HepG2 (cell line): ENCODE results near the gene SPATS2. TPM values are rescaled to one million over a fixed set of nuclear protein-coding genes. Genes with fewer than 3 reads are reported as not detected.
A peak's percentile ranks its signal among the peaks of the same experiment; 100 is the strongest.

Experiments
- ATF7-NPFF ChIP-seq: sonication (generic); formaldehyde crosslinking; IDR thresholded peaks from 2 replicates; pipeline ENCODE4 v1.8.1; 2023; ENCODE audit warnings: mild to moderate bottlenecking, low read depth, missing genetic modification reagents, moderate library complexity
- ATRX ChIP-seq: sonication (generic); formaldehyde crosslinking; IDR thresholded peaks from 2 replicates; pipeline ENCODE4 v1.4.0; 2020; ENCODE audit warnings: missing genetic modification reagents, borderline replicate concordance
- CBX1 ChIP-seq: IDR thresholded peaks from one replicate; pipeline ENCODE4 v1.6.1; 2016; ENCODE audit warnings: antibody characterized with exemption, low read depth
- FOXO4 ChIP-seq: sonication (generic); formaldehyde crosslinking; conservative IDR thresholded peaks from 2 replicates; pipeline ENCODE4 v1.8.1; 2023; ENCODE audit warnings: missing genetic modification reagents
- GTF3A ChIP-seq: sonication (generic); formaldehyde crosslinking; conservative IDR thresholded peaks from 2 replicates; pipeline ENCODE4 v1.4.0; 2020; ENCODE audit warnings: mild to moderate bottlenecking, missing genetic modification reagents
- HNF4A ChIP-seq: sonication (generic); formaldehyde crosslinking; IDR thresholded peaks from 2 replicates; pipeline ENCODE4 v1.4.0; 2020; ENCODE audit warnings: missing genetic modification reagents
- KDM1A ChIP-seq: IDR thresholded peaks from 2 replicates; pipeline ENCODE4 v1.6.1; 2016; ENCODE audit warnings: missing compliant biosample characterization
- MAFK ChIP-seq, 2 experiments: IDR thresholded peaks in 1 of 2; conservative IDR thresholded peaks in 1 of 2; 2 replicates each; pipeline ENCODE4 v1.6.1; 2011; ENCODE audit warnings: improper control_type of control experiment in 2 of 2, low read length in 2 of 2
- MXD4 ChIP-seq: IDR thresholded peaks from 2 replicates; pipeline ENCODE4 v1.6.1; 2016; ENCODE audit warnings: mild to moderate bottlenecking, missing biosample characterization, missing genetic modification reagents
- MZF1 ChIP-seq: sonication (generic); formaldehyde crosslinking; IDR thresholded peaks from 2 replicates; pipeline ENCODE4 v1.8.1; 2023; ENCODE audit warnings: mild to moderate bottlenecking, missing genetic modification reagents, borderline replicate concordance
- PHF20 ChIP-seq: sonication (generic); formaldehyde crosslinking; IDR thresholded peaks from 2 replicates; pipeline ENCODE4 v1.5.0; 2020; ENCODE audit warnings: mild to moderate bottlenecking, missing genetic modification reagents
- RBM39 ChIP-seq: fragments of 200-400 bp; formaldehyde crosslinking; IDR thresholded peaks from one replicate; pipeline ENCODE4 v1.6.1; 2018; ENCODE audit warnings: antibody characterized with exemption, mild to moderate bottlenecking, low read depth, low read length; ENCODE audit not compliant: poor library complexity, severe bottlenecking
- SIN3A ChIP-seq: IDR thresholded peaks from 2 replicates; pipeline ENCODE4 v1.6.1; 2011; ENCODE audit warnings: low read depth, mild to moderate bottlenecking, control low read depth, low read length, borderline replicate concordance
- SMARCC2 ChIP-seq: fragments of 450-650 bp; IDR thresholded peaks from 2 replicates; pipeline ENCODE4 v1.6.1; 2017; ENCODE audit warnings: antibody characterized with exemption, mild to moderate bottlenecking
- TOPORS ChIP-seq: sonication (generic); formaldehyde crosslinking; IDR thresholded peaks from 2 replicates; pipeline ENCODE4 v1.8.0; 2023; ENCODE audit warnings: mild to moderate bottlenecking, missing genetic modification reagents
- U2AF2 ChIP-seq: fragments of 200-400 bp; formaldehyde crosslinking; IDR thresholded peaks from 2 replicates; pipeline ENCODE4 v1.6.1; 2017; ENCODE audit warnings: low read depth, mild to moderate bottlenecking, low read length
- ZNF143 ChIP-seq: sonication (generic); formaldehyde crosslinking; IDR thresholded peaks from 2 replicates; pipeline ENCODE4 v1.4.0; 2020; ENCODE audit warnings: missing genetic modification reagents
- ZNF446 ChIP-seq: sonication (generic); formaldehyde crosslinking; IDR thresholded peaks from 2 replicates; pipeline ENCODE4 v1.5.0; 2020; ENCODE audit warnings: mild to moderate bottlenecking, missing genetic modification reagents
- ZNF792 ChIP-seq: IDR thresholded peaks from 2 replicates; pipeline ENCODE4 v1.6.1; 2016
- ZNF83 ChIP-seq: sonication (generic); formaldehyde crosslinking; IDR thresholded peaks from 2 replicates; pipeline ENCODE4 v1.4.0; 2020; ENCODE audit warnings: missing genetic modification reagents, mild to moderate bottlenecking, borderline replicate concordance
- ZNF850 ChIP-seq: sonication (generic); formaldehyde crosslinking; conservative IDR thresholded peaks from 2 replicates; pipeline ENCODE4 v1.9.0; 2021; ENCODE audit warnings: mild to moderate bottlenecking, missing genetic modification reagents
- polyA plus RNA-seq, 8 experiments: library from polyadenylated mRNA; depleted of rRNA in 3 of 8; stranded (reverse) in 7 of 8; unstranded in 1 of 8; fragments of >200 nt; fragmentation: Illumina TruSeq in 4 of 8; extraction: Trizol in 4 of 8; gene quantifications; 2 replicates each; pipeline versions ENCODE4 v1.2.1 to v1.2.3, GENCODE V29; 2011 to 2016; ENCODE audit warnings: low read depth in 4 of 8, missing spikeins in 1 of 8, mixed read lengths in 1 of 8; ENCODE audit not compliant: insufficient read depth in 1 of 8
- total RNA-seq, 5 experiments: library from RNA; depleted of rRNA; stranded (reverse); fragments of >200 nt; fragmentation: Illumina TruSeq; extraction: Trizol; gene quantifications; 2 replicates each; pipeline ENCODE4 v1.2.3, GENCODE V29; 2016; ENCODE audit warnings: low read depth in 1 of 5
- TF ChIP-seq, protein P1 (sequence below): sonication (generic); formaldehyde crosslinking; IDR thresholded peaks from 2 replicates; pipeline ENCODE4 v1.4.0; 2020; ENCODE audit warnings: missing genetic modification reagents
- TF ChIP-seq, protein P2 (sequence below): sonication (generic); formaldehyde crosslinking; conservative IDR thresholded peaks from 2 replicates; pipeline ENCODE4 v1.8.0; 2022; ENCODE audit warnings: missing genetic modification reagents
- TF ChIP-seq, protein P3 (sequence below): IDR thresholded peaks from 2 replicates; pipeline ENCODE4 v1.6.1; 2016; ENCODE audit warnings: missing genetic modification reagents, missing compliant biosample characterization
- TF ChIP-seq, protein P4 (sequence below): sonication (generic); formaldehyde crosslinking; IDR thresholded peaks from 2 replicates; pipeline ENCODE4 v1.5.1; 2020; ENCODE audit warnings: missing genetic modification reagents, mild to moderate bottlenecking, borderline replicate concordance

The SPATS2 gene
- total and polyA plus RNA-seq, 2 of the 13 experiments (the other 11 are each of a cell fraction or from before 2014, with no cell fraction given): 19.3 to 28.1 TPM

DNA sequence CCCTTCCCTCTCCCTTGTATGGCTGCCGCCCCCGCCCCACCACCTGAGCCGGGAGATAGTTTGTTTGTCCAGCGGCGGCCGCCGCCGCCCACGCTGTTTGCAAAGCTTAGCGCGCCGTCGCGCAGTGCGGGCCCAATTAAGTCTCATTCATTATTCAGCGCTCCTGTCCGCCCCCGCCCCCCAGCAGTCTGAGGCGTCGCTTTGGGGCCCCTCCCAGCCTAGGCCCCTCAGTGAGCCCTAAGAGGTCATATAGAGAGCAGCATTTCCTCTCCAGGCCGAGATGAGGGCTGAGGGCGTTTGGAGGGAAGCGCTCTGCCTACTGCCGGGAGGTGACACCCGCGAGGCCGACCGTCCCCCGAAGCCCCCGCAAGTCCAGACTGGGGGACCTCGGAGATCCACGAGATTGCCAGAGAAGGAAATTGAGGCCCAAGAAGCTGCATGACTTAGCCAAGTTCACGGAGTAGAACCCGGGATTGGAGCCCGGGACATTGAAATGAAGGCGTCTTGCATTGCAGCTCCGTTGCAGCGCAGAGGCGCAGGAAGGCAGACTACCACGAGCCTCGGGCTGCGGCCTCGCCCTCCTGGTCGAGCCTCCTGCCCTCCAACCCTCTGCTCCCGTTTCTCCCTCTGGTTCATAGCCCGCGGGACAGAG, 20.5 kb upstream of the SPATS2 start, which contains the start of gene DNAJC22 (continued):
- TF ChIP-seq MZF1 (CRISPR knock-in tag): no peak
- no peak for TF ChIP-seq ZNF792 (CRISPR knock-in tag)
- TF ChIP-seq MXD4 (CRISPR knock-in tag): no peak
- TF ChIP-seq ZNF446 (CRISPR knock-in tag): no peak
- no peak for TF ChIP-seq SMARCC2
- TF ChIP-seq GTF3A (CRISPR knock-in tag): no peak
- TF ChIP-seq RBM39: no peak
- TF ChIP-seq KDM1A (CRISPR knock-in tag): no peak
- TF ChIP-seq ATF7-NPFF: peak; percentile 84; the same call in 1 of the 2 replicates
- TF ChIP-seq ZNF850 (CRISPR knock-in tag): no peak
- TF ChIP-seq TOPORS: no peak
- no peak for TF ChIP-seq CBX1
- TF ChIP-seq, protein P1, sequence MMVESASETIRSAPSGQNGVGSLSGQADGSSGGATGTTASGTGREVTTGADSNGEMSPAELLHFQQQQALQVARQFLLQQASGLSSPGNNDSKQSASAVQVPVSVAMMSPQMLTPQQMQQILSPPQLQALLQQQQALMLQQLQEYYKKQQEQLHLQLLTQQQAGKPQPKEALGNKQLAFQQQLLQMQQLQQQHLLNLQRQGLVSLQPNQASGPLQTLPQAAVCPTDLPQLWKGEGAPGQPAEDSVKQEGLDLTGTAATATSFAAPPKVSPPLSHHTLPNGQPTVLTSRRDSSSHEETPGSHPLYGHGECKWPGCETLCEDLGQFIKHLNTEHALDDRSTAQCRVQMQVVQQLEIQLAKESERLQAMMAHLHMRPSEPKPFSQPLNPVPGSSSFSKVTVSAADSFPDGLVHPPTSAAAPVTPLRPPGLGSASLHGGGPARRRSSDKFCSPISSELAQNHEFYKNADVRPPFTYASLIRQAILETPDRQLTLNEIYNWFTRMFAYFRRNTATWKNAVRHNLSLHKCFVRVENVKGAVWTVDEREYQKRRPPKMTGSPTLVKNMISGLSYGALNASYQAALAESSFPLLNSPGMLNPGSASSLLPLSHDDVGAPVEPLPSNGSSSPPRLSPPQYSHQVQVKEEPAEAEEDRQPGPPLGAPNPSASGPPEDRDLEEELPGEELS: no peak
- no peak for TF ChIP-seq SIN3A
- no peak for TF ChIP-seq ZNF143
- TF ChIP-seq PHF20 (CRISPR knock-in tag): no peak
- TF ChIP-seq, protein P2, sequence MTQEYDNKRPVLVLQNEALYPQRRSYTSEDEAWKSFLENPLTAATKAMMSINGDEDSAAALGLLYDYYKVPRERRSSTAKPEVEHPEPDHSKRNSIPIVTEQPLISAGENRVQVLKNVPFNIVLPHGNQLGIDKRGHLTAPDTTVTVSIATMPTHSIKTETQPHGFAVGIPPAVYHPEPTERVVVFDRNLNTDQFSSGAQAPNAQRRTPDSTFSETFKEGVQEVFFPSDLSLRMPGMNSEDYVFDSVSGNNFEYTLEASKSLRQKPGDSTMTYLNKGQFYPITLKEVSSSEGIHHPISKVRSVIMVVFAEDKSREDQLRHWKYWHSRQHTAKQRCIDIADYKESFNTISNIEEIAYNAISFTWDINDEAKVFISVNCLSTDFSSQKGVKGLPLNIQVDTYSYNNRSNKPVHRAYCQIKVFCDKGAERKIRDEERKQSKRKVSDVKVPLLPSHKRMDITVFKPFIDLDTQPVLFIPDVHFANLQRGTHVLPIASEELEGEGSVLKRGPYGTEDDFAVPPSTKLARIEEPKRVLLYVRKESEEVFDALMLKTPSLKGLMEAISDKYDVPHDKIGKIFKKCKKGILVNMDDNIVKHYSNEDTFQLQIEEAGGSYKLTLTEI (CRISPR knock-in tag): no peak
- TF ChIP-seq, protein P3, sequence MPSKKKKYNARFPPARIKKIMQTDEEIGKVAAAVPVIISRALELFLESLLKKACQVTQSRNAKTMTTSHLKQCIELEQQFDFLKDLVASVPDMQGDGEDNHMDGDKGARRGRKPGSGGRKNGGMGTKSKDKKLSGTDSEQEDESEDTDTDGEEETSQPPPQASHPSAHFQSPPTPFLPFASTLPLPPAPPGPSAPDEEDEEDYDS: no peak
- TF ChIP-seq FOXO4 (CRISPR knock-in tag): no peak
- TF ChIP-seq, protein P4, sequence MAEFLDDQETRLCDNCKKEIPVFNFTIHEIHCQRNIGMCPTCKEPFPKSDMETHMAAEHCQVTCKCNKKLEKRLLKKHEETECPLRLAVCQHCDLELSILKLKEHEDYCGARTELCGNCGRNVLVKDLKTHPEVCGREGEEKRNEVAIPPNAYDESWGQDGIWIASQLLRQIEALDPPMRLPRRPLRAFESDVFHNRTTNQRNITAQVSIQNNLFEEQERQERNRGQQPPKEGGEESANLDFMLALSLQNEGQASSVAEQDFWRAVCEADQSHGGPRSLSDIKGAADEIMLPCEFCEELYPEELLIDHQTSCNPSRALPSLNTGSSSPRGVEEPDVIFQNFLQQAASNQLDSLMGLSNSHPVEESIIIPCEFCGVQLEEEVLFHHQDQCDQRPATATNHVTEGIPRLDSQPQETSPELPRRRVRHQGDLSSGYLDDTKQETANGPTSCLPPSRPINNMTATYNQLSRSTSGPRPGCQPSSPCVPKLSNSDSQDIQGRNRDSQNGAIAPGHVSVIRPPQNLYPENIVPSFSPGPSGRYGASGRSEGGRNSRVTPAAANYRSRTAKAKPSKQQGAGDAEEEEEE (CRISPR knock-in tag): no peak
- no peak for TF ChIP-seq MAFK (conservative IDR thresholded peaks at IDR 0.05 in 1 of 2, IDR thresholded peaks at IDR 0.05 in 1 of 2; ENCODE audit: low read length in 2 of 2)
- no peak for TF ChIP-seq ATRX (CRISPR knock-in tag)
- TF ChIP-seq U2AF2: no peak
- no peak for TF ChIP-seq ZNF83
- no peak for TF ChIP-seq HNF4A (CRISPR knock-in tag)
